ENCODE measurements around the gene MS4A10. TPM values are rescaled to one million over a fixed set of nuclear protein-coding genes. Genes with fewer than 3 reads are reported as not detected.

MS4A10 gene
- total and polyA plus RNA-seq, 10 donors = not detected

DNA sequence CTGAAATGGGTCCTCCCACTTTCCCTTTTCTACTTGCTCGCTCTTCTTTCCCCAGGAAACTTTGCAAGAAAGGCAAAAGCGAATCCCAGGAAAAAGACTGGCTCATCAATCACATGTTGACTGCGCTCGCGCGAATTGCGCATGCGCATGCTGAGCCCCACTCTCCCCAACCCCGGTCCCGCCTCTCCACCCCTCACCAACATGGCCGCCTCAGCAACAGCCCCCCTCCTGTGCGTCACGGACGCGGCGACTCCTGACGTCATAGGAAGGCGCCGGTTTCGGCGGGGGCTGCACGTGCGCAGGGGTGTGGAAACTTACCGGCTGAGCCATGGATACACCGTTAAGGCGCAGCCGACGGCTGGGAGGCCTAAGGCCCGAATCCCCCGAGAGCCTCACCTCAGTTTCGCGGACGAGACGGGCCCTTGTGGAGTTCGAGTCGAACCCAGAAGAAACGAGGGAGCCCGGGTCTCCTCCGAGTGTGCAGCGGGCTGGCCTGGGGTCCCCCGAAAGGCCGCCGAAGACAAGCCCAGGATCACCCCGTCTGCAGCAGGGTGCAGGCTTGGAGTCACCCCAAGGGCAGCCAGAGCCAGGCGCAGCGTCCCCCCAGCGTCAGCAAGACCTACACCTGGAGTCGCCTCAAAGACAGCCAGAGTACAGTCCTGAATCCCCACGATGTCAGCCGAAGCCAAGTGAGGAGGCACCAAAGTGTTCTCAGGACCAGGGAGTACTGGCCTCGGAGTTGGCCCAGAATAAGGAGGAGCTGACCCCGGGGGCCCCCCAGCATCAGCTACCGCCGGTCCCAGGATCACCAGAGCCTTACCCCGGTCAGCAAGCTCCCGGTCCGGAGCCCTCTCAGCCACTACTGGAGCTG lies 56.9 kb downstream of the MS4A10 start, which contains the start of gene CCDC86:
Gene CCDC86, plus strand, starts transcription at position 317 of the 871 bp plus-strand sequence. Its CDS starts 12 bp downstream, at position 329.
- 0 to 2% (median 1%) methylated on average over 51 to 57 of the region's 57 CpGs for WGBS, 5 donors
- intact Hi-C loops (cut with DNase I; ENCODE audit: low total_unique reads) = loop anchor here (5.0 kb wide), 1 partner anchor 60 kb away; no protein-coding TSS in a partner anchor
- Histone ChIP-seq H3K36me3 (peaks cover 0 to 16% (median under 1%) of the 10 kb centered on the region in 6 donors), H3K27ac (peak within 1 kb of the TSS; percentile 51 to 79 (median 72)), H3K27me3 (replicated peaks in 1 of 7) (no peaks in the 10 kb centered on the region), H3K4me3 (peak within 1 kb of the TSS; percentile 76 to 99 (median 92)), H3K9me3 (no peaks in the 10 kb centered on the region), H3K4me1 (peaks cover 20 to 54% (median 44%) of the 10 kb centered on the region in 6 donors)
- TF ChIP-seq POLR2AphosphoS5 (IDR thresholded peaks at IDR 0.05) (peak; percentile 93 to 96 (median 94)), POLR2A (IDR thresholded peaks at IDR 0.05) (peak in 1 of 3 donors; percentile 78)
- TF ChIP-seq, protein P1, sequence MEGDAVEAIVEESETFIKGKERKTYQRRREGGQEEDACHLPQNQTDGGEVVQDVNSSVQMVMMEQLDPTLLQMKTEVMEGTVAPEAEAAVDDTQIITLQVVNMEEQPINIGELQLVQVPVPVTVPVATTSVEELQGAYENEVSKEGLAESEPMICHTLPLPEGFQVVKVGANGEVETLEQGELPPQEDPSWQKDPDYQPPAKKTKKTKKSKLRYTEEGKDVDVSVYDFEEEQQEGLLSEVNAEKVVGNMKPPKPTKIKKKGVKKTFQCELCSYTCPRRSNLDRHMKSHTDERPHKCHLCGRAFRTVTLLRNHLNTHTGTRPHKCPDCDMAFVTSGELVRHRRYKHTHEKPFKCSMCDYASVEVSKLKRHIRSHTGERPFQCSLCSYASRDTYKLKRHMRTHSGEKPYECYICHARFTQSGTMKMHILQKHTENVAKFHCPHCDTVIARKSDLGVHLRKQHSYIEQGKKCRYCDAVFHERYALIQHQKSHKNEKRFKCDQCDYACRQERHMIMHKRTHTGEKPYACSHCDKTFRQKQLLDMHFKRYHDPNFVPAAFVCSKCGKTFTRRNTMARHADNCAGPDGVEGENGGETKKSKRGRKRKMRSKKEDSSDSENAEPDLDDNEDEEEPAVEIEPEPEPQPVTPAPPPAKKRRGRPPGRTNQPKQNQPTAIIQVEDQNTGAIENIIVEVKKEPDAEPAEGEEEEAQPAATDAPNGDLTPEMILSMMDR (IDR thresholded peaks at IDR 0.05 in 8 of 11, conservative IDR thresholded peaks at IDR 0.05 in 3 of 11) = peak in 1 of 11 experiments; percentile 19
- DNase-seq = peak; percentile 97

DNA sequence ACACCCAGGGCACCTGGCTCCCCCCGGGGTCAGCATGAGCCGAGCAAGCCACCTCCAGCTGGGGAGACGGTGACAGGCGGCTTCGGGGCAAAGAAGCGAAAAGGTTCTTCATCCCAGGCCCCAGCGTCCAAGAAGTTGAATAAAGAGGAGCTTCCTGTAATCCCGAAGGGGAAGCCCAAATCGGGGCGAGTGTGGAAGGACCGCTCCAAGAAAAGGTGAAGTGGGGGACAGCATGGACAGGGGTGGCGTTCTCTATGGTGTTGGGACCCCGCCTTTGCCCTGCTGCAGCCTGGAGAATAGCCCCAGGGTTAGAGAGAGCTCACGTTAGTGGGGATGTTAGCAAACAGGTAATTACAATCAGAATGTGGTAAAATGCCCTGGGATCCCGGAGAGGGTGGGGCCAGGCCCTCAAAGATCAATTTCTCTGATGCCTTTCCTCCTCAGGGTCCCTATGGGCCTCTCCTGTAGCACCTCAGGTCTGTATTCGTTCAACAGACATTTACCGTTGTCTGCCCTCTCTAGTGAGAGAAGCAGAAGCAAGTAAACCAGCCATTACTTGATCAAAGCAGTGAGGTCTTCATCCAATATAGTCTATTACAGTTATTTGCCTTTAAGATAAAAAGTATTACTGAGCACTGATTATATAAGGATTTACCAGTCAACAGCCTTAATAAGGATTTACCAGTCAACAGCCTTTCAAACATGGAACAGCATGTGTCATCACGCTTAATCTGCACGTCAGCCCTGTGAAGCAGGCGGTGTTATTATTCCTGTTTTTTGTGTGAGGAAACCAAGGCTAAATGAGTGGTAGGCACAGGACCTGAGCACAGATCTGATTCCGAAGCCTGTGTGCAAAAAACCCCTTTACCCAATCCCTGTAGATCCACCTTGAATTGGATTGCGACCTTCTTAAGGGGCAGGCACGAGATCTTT lies 57.8 kb downstream of the MS4A10 start:
- Histone ChIP-seq H3K27ac (peak overlapping the region in 5 of 8 donors; percentile 66 to 79 (median 74)), H3K36me3 (peaks cover 0 to 25% (median 9%) of the 10 kb centered on the region in 6 donors), H3K4me1 (peaks cover 20 to 54% (median 44%) of the 10 kb centered on the region in 6 donors), H3K27me3 (replicated peaks in 1 of 7) (no peaks in the 10 kb centered on the region), H3K4me3 (peak overlapping the region; percentile 76 to 99 (median 92)), H3K9me3 (no peaks in the 10 kb centered on the region)
- WGBS, 5 donors = 14 to 17% (median 14%) methylated on average over 22 to 23 of the region's 23 CpGs
- intact Hi-C loops (cut with DNase I; ENCODE audit: low total_unique reads) = loop anchor here (5.0 kb wide), 1 partner anchor 59 kb away; no protein-coding TSS in a partner anchor
- no peak for DNase-seq
- TF ChIP-seq POLR2A (IDR thresholded peaks at IDR 0.05) (no peak), POLR2AphosphoS5 (IDR thresholded peaks at IDR 0.05) (no peak)
- TF ChIP-seq, protein P1 (IDR thresholded peaks at IDR 0.05 in 8 of 11, conservative IDR thresholded peaks at IDR 0.05 in 3 of 11) = no peak

DNA sequence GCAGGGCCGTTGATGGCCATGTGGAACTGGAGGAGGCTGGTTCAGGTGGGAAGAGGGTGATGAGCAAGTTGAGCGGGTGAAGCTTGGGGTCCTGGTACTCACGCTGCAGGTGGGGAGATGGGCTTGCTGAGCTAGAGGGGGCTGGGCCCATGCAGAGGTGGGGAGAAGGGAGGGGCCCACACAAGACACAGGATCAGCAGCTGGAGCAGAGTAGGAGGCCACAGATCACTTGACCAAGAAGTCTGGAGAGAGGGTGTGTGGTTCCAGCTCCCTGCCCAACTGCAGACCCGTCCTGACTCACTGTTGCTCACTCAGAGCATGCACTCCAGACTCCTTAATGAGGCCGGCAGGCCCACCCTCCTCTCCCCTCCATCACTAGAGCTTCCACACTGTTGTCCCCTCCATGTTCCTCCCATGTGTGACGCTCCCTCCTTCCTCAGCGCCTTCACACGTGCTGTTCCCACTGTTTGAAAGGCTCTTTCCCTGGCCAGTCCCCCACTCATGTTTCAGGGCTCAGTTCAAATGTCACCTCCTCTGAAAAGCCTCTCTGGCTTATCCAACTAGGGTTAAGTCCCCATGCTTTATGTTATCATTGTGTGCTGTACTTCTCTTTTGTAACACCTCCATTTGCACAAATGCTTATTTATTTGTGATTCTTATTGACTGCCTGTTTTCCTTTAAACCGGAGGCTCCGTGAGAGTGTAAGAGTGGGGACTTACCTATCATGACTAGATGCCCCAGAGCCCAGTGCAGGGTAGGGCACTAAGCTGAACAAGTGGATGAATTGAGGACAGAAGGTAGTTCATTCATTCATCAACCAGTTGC lies 59.1 kb downstream of the MS4A10 start:
- Histone ChIP-seq H3K9me3 (no peaks in the 10 kb centered on the region), H3K27me3 (replicated peaks in 1 of 7) (no peaks in the 10 kb centered on the region), H3K4me3 (peak overlapping the region in 5 of 8 donors; percentile 76 to 99 (median 87)), H3K4me1 (peaks cover 20 to 59% (median 44%) of the 10 kb centered on the region in 6 donors), H3K27ac (no peak overlapping the region), H3K36me3 (peaks cover 0 to 39% (median 22%) of the 10 kb centered on the region in 6 donors)
- 64 to 78% (median 74%) methylated on average over 10 of the region's 10 CpGs for WGBS, 5 donors
- intact Hi-C loops (cut with DNase I; ENCODE audit: low total_unique reads) = loop anchor here (5.0 kb wide), 1 partner anchor 58 kb away; no protein-coding TSS in a partner anchor
- DNase-seq = no peak
- TF ChIP-seq POLR2AphosphoS5 (IDR thresholded peaks at IDR 0.05) = no peak
- TF ChIP-seq, protein P1 (IDR thresholded peaks at IDR 0.05 in 8 of 11, conservative IDR thresholded peaks at IDR 0.05 in 3 of 11) = no peak
- TF ChIP-seq POLR2A (IDR thresholded peaks at IDR 0.05) = no peak

All from spleen (tissue), 11 donors.